Lower lobe of right lung (tissue), 2 donors: ENCODE measurements around the gene CARD10. TPM values are rescaled to one million over a fixed set of nuclear protein-coding genes. Genes with fewer than 3 reads are reported as not detected.

Experiments used
- ATAC-seq, 2 donors: fragments of 200-7000 bp; cut with Tn5 transposase; one replicate each; pipeline ENCODE4 v1.9.1; 2020 to 2022; ENCODE audit warnings: mild to moderate bottlenecking in 2 of 2, moderate library complexity in 2 of 2
- DNase-seq: peaks from one replicate; pipeline ENCODE4 v3.0.0-alpha.2; 2020
- H3K27ac ChIP-seq: fragments of 200-600 bp; one replicate; pipeline ENCODE4 v1.8.0; 2022
- H3K27me3 ChIP-seq: fragments of 200-600 bp; one replicate; pipeline ENCODE4 v1.8.0; 2022; ENCODE audit warnings: low read depth
- H3K36me3 ChIP-seq: fragments of 200-600 bp; one replicate; pipeline ENCODE4 v1.8.0; 2022; ENCODE audit warnings: mild to moderate bottlenecking
- H3K4me1 ChIP-seq: fragments of 200-600 bp; one replicate; pipeline ENCODE4 v1.8.0; 2022
- H3K4me3 ChIP-seq: fragments of 200-600 bp; one replicate; pipeline ENCODE4 v1.8.0; 2022; ENCODE audit warnings: mild to moderate bottlenecking
- H3K9me3 ChIP-seq: fragments of 200-600 bp; one replicate; pipeline ENCODE4 v1.8.0; 2022
- CTCF ChIP-seq: fragments of 200-600 bp; IDR thresholded peaks from one replicate; pipeline ENCODE4 v1.8.0; 2022; ENCODE audit warnings: antibody characterized with exemption, mild to moderate bottlenecking
- intact Hi-C: fragments of 100-400 bp; cut with DNase I; formaldehyde crosslinking; loops from one replicate; pipeline ENCODE4 v1.11.0; 2022
- total RNA-seq: library from RNA; stranded (reverse); fragmentation: NEBNext Ultra II Directional; extraction: Animal tissue kit (Norgen Biotek cat#: 25700); gene quantifications from one replicate; pipeline ENCODE4 v1.2.1, GENCODE V29; 2021
- donor health status: DM: no; HTN: yes; CAD: no; lungs with severe emphysema.

The CARD10 gene
- total RNA-seq, 1 donor from 2014 or later = 14.9 TPM

- no peak for TF ChIP-seq CTCF
- Histone ChIP-seq H3K4me1 (no peaks in the 10 kb centered on the region), H3K27me3 (peaks cover 12% of the 10 kb centered on the region), H3K4me3 (no peak overlapping the region), H3K9me3 (no peaks in the 10 kb centered on the region), H3K36me3 (no peaks in the 10 kb centered on the region), H3K27ac (no peak overlapping the region)
- ATAC-seq (no peak), DNase-seq (no peak)
- intact Hi-C loops = no loop called here
These were observed 76.7 kb downstream of the CARD10 start for GRCh38 chr22:37442537-37442936.

- no peak for DNase-seq
- Histone ChIP-seq H3K4me1 (no peaks in the 10 kb centered on the region), H3K27me3 (peaks cover 7% of the 10 kb centered on the region), H3K4me3 (no peak overlapping the region), H3K36me3 (no peaks in the 10 kb centered on the region), H3K27ac (no peak overlapping the region), H3K9me3 (no peaks in the 10 kb centered on the region)
- intact Hi-C loops = no loop called here
- no peak for TF ChIP-seq CTCF
- ATAC-seq = no peak
These were observed 77.1 kb downstream of the CARD10 start for GRCh38 chr22:37442135-37442534.

- Histone ChIP-seq H3K27ac (no peak overlapping the region), H3K9me3 (no peaks in the 10 kb centered on the region), H3K4me1 (no peaks in the 10 kb centered on the region), H3K4me3 (no peak overlapping the region), H3K27me3 (peaks cover 3% of the 10 kb centered on the region), H3K36me3 (no peaks in the 10 kb centered on the region)
- TF ChIP-seq CTCF = no peak
- DNase-seq (no peak), ATAC-seq (no peak)
- intact Hi-C loops = no loop called here
These were observed 78.3 kb downstream of the CARD10 start for GRCh38 chr22:37440875-37441274.

Other genes with a start within 250 kb of the CARD10 start
- gene CYTH4, start 236.9 kb downstream of the CARD10 start, total RNA-seq = 45.4 TPM
- 0.89 TPM for gene ELFN2, start 91.9 kb downstream of the CARD10 start, total RNA-seq
- 71.0 TPM for gene MFNG, start 33.0 kb downstream of the CARD10 start, total RNA-seq
- 46.0 TPM for gene CDC42EP1, start 41.1 kb upstream of the CARD10 start, total RNA-seq
- 1.9 TPM for gene LGALS2, start 60.7 kb upstream of the CARD10 start, total RNA-seq
- 64.8 TPM for gene GGA1, start 89.4 kb upstream of the CARD10 start, total RNA-seq
- 34.8 TPM for gene SH3BP1, start 120.3 kb upstream of the CARD10 start, total RNA-seq
- 3.9 TPM for gene PDXP, start 139.3 kb upstream of the CARD10 start, total RNA-seq
- gene LGALS1, start 156.2 kb upstream of the CARD10 start, total RNA-seq = 425 TPM
- gene NOL12, start 166.9 kb upstream of the CARD10 start, total RNA-seq = 23.0 TPM
- gene TRIOBP, start 177.6 kb upstream of the CARD10 start, total RNA-seq = 78.8 TPM